ENCODE measurements around the gene SMPD3.

Gene SMPD3

GRCh38 chr16:68470461-68471150, 22.3 kb upstream of the SMPD3 start:
- FAIRE-seq = no peak

- FAIRE-seq = peak; percentile 85
Observed at GRCh38 chr16:68469796-68470460, 21.6 kb upstream of the SMPD3 start.

DNA sequence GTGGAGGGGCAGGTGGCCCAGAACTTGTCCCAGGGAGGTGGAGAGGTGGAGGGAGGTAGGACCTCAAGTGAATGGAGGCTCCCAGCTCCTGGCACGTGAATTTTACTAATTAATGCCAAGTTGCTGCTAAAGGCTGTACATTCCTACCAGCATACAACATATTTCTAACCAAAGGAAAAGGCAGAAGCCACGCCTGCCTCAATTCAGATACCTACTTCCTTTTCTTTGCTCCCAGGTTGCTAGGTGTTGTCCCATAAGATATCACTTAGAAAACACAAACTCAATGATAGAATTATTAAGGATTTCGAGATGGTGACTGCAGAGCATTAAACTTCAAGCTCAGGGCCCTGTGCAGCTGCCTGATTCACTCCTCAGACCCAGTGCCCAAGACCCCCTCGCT, 20.5 kb upstream of the SMPD3 start:
- FAIRE-seq = no peak

DNA sequence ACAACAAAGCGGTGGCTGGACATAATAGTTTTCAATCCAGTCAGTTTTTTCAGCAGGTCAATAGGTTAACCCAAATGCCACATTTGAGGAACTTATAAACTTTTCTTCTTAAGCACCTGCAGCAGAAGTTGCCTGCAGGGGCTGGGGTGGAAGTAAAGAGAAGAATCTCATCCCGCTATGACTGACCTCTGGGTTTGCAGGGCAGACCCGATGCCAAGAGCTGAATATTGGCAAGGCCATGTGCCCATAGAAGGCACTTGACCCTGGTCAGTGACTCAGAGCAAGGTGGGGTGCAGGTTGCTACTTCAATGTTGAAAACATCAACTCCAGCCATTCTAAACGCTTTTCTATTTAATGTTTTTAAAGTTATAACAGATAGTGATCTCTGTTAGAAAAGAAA, 17.9 kb upstream of the SMPD3 start:
- no peak for FAIRE-seq

DNA sequence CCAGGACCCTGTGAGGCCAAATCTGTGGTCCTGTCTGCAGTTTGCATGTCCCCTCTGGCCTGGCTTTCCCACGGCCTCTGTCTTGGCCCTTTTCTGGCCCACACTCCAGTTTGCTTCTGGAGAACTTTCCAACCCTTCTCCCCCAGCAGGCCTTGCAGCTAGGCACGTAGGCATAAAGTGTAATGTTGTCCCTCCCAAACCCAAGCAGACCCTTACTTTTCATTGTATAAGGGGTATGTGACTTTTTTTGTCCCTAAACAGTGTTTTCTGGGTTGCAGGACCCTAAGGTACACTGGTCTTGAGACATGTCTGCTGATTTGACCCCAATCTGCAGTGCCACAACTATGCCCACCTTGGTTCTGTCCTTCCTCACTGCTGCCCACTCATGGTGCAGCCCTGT, 15.6 kb upstream of the SMPD3 start:
- FAIRE-seq = no peak

- no peak for FAIRE-seq
Observed at GRCh38 chr16:68460067-68460466, 11.8 kb upstream of the SMPD3 start.

- no peak for FAIRE-seq
Observed at GRCh38 chr16:68459457-68459856, 11.1 kb upstream of the SMPD3 start.

GRCh38 chr16:68458551-68458950, 10.2 kb upstream of the SMPD3 start:
- no peak for FAIRE-seq

- no peak for FAIRE-seq
Observed at GRCh38 chr16:68458101-68458500, 9.8 kb upstream of the SMPD3 start.

GRCh38 chr16:68455631-68456030, 7.3 kb upstream of the SMPD3 start:
- no peak for FAIRE-seq

- FAIRE-seq = no peak
Observed at GRCh38 chr16:68454920-68455435, 6.7 kb upstream of the SMPD3 start.

DNA sequence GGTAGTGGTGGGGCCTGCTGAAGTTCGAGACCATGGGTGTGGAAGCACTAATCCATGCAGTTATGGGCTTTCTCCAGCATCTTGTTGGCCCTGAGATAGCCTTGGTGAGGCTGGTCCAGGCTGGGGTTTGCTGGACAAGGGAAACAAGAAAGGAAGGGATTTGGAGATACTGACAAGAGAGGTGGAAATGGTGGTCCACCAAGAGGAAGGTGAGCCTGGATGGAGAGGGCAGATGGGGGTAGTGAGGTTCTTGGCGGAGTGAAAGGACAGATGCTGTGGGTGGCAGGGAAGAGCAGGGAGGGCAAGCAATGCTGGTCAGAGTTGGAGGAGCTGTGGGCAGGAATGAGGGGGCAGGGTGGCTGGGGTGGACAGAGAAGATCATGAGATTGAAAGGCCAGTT, 5.5 kb upstream of the SMPD3 start:
- no peak for FAIRE-seq

- FAIRE-seq = no peak
Observed at GRCh38 chr16:68452176-68452575, 3.9 kb upstream of the SMPD3 start.

GRCh38 chr16:68451676-68452075, 3.4 kb upstream of the SMPD3 start:
- no peak for FAIRE-seq

DNA sequence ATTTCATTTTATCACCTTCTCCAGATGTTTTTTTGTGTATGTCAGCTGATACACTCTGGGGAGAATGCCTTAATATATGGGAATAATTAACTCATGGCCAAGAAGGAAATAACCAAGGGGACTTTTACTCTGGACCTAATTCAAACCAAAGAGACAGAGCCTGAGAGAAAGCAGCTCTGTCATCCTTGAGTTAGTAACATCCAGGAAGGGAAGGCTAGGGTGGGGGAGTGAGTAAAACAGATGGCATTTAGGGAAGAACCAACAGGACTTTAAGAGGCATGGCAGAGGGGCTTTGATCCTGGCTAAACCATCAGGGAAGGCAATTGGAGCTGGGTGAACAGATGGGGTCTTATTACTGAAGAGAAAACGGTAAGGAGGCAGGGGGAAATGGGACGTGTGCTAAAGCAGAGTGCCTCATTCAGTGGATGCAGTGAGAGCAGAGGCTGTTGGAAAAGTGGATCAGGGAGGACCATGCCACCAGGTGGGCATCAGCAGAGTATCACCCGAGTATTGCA, 2.5 kb upstream of the SMPD3 start:
- no peak for FAIRE-seq

- no peak for FAIRE-seq
Observed at GRCh38 chr16:68447653-68448359, 502 bp downstream of the SMPD3 start.

DNA sequence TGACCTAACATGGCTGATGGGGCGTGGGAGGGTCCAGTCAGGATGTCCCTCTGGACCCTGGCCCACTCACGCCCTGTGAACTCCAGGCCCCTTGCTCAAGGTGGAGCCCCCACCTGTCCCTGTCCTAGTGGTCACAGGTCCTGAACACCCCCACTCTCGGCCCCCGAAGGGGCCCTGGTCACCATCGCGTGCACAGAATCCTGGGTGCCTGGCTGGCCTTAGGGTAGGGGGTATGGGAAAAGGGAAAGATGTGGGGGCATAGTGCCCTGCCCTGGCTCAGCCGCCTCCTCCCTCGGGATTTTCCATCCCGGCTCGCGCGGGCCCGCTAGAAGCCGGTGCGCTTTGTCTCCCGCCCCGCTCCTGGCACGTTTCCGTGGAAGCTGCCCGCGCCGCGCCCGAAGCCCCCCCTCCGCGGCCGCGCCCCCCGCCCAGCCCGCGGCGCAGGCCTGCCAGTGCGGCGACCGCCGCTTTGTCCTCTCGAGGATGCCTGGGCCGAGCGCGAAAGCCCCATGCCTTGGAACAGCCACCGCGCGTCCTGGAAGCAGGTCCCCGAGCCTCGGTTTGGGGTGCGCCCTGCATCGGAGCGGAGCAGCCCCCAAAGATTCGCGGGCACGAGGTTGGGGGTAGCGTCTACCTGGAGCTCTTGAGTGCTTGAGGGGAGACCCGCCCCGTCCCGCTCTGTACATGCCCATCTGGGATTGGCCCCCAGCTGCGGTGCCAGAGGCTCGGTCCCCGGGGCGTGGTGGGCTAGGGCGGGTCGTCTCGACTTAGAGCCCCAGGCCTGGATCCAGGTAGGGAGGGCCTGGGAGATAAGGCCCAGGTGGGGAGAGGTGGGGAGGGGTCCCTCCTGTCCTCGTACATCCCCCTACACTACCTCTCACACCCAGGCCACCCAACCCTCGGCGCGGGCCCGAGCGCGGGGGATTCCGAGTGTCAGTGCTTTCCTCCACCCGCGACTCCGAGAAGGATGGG, 1.3 kb downstream of the SMPD3 start:
- FAIRE-seq = no peak

GRCh38 chr16:68445458-68445857, 2.9 kb downstream of the SMPD3 start:
- FAIRE-seq = peak; percentile 13

DNA sequence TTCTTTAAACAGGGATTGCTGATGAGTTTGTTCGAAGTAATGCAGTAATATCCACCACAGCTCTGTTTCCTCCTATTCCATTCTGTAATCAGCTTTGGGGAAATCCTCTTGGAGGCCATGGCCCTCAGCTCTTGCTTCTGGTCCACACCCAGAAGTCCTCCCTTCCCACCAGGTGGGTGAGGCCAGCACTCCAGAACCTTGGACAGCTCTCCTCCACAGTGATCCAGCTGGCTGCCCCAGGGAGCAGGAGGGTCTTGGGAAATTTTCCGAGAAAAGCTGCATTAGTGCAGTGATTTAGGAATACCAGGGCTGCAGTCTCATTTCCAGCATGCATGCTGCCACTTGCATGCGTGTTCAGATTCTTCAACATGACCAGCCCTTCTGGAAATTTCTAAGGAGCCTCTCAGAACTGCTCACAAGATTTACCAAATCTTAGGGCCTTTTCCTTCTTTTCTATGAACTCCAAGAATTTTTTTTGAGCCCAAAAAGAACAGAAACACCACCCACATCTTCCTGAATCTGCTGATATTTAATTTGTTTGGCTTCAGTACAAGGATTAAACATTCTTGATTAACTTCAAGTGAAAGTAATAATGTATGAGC, 4.2 kb downstream of the SMPD3 start:
- FAIRE-seq = no peak

DNA sequence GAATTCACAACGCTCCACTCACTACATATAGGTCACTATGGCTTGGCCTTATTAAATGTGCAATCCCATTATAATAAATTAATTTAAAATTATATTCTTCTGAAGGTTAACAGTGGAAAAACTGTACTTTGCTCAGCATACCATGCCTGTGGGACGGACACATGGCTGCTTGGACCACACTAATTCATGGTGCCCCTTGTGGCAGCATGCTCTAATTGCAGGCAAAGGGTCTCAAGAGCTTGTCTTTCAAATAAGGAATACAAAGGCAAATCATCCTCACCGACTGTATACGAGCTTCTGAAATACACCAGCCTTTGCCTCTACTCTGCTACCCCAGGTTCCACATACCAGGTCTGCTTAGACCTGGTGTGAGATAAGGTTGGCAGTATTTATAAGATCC, 11.7 kb downstream of the SMPD3 start:
- FAIRE-seq = no peak

GRCh38 chr16:68434624-68435210, 13.6 kb downstream of the SMPD3 start:
- FAIRE-seq = no peak

- FAIRE-seq = no peak
Observed at GRCh38 chr16:68433316-68433715, 15.0 kb downstream of the SMPD3 start.
